Esophagus squamous epithelium (tissue), 5 donors: ENCODE data around the gene MEGF6. TPM values are rescaled to one million over a fixed set of nuclear protein-coding genes. Genes with fewer than 3 reads are reported as not detected.

ENCODE experiments used
- DNase-seq: peaks from one replicate; lab custom pipeline; 2025; lab: John Stamatoyannopoulos, UW
- H3K27ac ChIP-seq, 4 donors: fragments of 200-600 bp; sonication (generic); one replicate each; pipeline ENCODE4 v1.5.1; 2016 to 2019; ENCODE audit warnings: mild to moderate bottlenecking in 1 of 4
- H3K27me3 ChIP-seq, 4 donors: fragments of 200-600 bp; sonication (generic); 1 replicate in 3 of 4; 2 replicates in 1 of 4; pipeline versions ENCODE4 v1.5.1 to v1.6.0; 2017 to 2021; ENCODE audit warnings: antibody characterized with exemption in 1 of 4
- H3K36me3 ChIP-seq, 3 donors: fragments of 200-600 bp; sonication (generic); one replicate each; pipeline ENCODE4 v1.5.1; 2016 to 2019
- H3K4me1 ChIP-seq, 3 donors: fragments of 200-600 bp; sonication (generic); one replicate each; pipeline ENCODE4 v1.5.1; 2017 to 2019
- H3K4me3 ChIP-seq, 4 donors: fragments of 200-600 bp; sonication (generic); 1 replicate in 3 of 4; 2 replicates in 1 of 4; pipeline ENCODE4 v1.5.1; 2016 to 2019; ENCODE audit warnings: mild to moderate bottlenecking in 2 of 4, moderate library complexity in 1 of 4
- H3K9me3 ChIP-seq, 3 donors: fragments of 200-600 bp; sonication (generic); one replicate each; pipeline ENCODE4 v1.5.1; 2016 to 2019
- POLR2A ChIP-seq, 4 donors: fragments of 450-650 bp; IDR thresholded peaks; one replicate each; pipeline ENCODE4 v1.6.1; 2017; ENCODE audit warnings: antibody characterized with exemption in 4 of 4, mild to moderate bottlenecking in 4 of 4, moderate library complexity in 3 of 4
- WGBS, 2 donors: methylation state at CpG; one replicate each; pipeline ENCODE4 v1.1.5; 2018; 5-methylcytosine and 5-hydroxymethylcytosine counted together
- intact Hi-C: fragments of 100-400 bp; cut with DNase I; formaldehyde crosslinking; loops from one replicate; pipeline ENCODE4 v1.15.0; 2022
- total RNA-seq, 4 donors: library from RNA; depleted of rRNA; stranded (reverse); fragments of >200 nt; gene quantifications; one replicate each; pipeline ENCODE4 v1.1.0, GENCODE V29; 2016
- TF ChIP-seq, protein P1 (sequence below), 6 experiments: fragments of 450-650 bp in 4 of 6; fragments of 200-600 bp in 2 of 6; sonication (generic) in 2 of 6; IDR thresholded peaks; one replicate each; pipeline ENCODE4 v1.5.1; 2016 to 2019; ENCODE audit warnings: antibody characterized with exemption in 6 of 6, mild to moderate bottlenecking in 4 of 6, moderate library complexity in 4 of 6
- donor health status: DM: yes; HTN: yes; CAD: no.

Gene MEGF6
- total RNA-seq, 4 donors from 2014 or later = 8.8 to 27.1 (median 16.8) TPM

DNA sequence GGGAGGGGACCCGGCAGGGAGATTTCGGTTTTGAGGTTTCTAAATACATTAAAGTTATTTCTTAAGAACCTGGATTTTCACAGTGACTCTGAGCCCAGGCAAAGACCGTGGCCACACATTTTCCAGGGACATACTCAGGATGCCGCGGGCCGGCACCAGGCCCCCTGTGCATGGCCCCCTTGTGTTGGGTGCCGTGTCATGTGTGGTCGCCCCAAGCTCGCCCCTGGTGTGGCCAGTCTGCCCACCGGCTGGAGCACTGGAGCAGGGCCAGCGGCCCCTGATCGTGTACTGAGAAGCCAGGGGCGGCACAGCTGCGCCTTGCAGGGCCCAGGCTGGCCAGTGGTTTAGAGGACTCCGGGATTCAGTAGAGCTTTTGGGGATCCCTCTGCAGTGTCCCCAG lies 130.3 kb downstream of the MEGF6 start:
- Histone ChIP-seq H3K4me1 (peaks cover 14 to 36% (median 18%) of the 10 kb centered on the region in 3 donors), H3K36me3 (peaks cover 0 to 21% (median 0%) of the 10 kb centered on the region in 3 donors), H3K9me3 (no peaks in the 10 kb centered on the region), H3K27me3 (peaks cover 0 to 11% (median 0%) of the 10 kb centered on the region in 4 donors), H3K4me3 (no peak overlapping the region), H3K27ac (no peak overlapping the region)
- DNase-seq = no peak
- no peak for TF ChIP-seq POLR2A (IDR thresholded peaks at IDR 0.05)
- TF ChIP-seq, protein P1, sequence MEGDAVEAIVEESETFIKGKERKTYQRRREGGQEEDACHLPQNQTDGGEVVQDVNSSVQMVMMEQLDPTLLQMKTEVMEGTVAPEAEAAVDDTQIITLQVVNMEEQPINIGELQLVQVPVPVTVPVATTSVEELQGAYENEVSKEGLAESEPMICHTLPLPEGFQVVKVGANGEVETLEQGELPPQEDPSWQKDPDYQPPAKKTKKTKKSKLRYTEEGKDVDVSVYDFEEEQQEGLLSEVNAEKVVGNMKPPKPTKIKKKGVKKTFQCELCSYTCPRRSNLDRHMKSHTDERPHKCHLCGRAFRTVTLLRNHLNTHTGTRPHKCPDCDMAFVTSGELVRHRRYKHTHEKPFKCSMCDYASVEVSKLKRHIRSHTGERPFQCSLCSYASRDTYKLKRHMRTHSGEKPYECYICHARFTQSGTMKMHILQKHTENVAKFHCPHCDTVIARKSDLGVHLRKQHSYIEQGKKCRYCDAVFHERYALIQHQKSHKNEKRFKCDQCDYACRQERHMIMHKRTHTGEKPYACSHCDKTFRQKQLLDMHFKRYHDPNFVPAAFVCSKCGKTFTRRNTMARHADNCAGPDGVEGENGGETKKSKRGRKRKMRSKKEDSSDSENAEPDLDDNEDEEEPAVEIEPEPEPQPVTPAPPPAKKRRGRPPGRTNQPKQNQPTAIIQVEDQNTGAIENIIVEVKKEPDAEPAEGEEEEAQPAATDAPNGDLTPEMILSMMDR (IDR thresholded peaks at IDR 0.05) = no peak
- 49 to 74% methylated on average over 3 to 4 of the region's 15 CpGs for WGBS, 2 donors
- intact Hi-C loops = no loop called here

DNA sequence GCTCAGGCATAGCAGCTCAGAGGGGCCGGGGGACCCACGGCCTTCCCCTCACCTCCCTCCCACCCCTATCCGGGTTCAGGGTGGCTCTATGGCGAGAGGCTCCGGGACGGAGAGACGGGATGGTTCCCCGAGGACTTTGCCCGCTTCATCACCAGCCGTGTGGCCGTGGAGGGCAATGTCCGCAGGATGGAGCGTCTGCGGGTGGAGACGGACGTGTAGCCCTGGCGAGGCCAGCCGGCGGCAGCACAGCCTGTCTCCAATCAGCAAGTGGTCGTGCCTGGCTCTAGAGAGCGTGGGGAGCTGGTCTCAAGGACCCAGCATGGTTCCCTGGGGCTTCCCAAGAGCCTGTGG lies 131.0 kb downstream of the MEGF6 start:
- TF ChIP-seq, protein P1 (IDR thresholded peaks at IDR 0.05) = no peak
- no peak for TF ChIP-seq POLR2A (IDR thresholded peaks at IDR 0.05)
- Histone ChIP-seq H3K27ac (no peak overlapping the region), H3K4me3 (no peak overlapping the region), H3K4me1 (peaks cover 14 to 36% (median 18%) of the 10 kb centered on the region in 3 donors), H3K9me3 (no peaks in the 10 kb centered on the region), H3K27me3 (peaks cover 0 to 14% (median 0%) of the 10 kb centered on the region in 4 donors), H3K36me3 (peaks cover 0 to 24% (median 0%) of the 10 kb centered on the region in 3 donors)
- intact Hi-C loops = no loop called here
- WGBS, 2 donors = no CpG with 5 or more reads among the region's 21 CpGs
- no peak for DNase-seq

DNA sequence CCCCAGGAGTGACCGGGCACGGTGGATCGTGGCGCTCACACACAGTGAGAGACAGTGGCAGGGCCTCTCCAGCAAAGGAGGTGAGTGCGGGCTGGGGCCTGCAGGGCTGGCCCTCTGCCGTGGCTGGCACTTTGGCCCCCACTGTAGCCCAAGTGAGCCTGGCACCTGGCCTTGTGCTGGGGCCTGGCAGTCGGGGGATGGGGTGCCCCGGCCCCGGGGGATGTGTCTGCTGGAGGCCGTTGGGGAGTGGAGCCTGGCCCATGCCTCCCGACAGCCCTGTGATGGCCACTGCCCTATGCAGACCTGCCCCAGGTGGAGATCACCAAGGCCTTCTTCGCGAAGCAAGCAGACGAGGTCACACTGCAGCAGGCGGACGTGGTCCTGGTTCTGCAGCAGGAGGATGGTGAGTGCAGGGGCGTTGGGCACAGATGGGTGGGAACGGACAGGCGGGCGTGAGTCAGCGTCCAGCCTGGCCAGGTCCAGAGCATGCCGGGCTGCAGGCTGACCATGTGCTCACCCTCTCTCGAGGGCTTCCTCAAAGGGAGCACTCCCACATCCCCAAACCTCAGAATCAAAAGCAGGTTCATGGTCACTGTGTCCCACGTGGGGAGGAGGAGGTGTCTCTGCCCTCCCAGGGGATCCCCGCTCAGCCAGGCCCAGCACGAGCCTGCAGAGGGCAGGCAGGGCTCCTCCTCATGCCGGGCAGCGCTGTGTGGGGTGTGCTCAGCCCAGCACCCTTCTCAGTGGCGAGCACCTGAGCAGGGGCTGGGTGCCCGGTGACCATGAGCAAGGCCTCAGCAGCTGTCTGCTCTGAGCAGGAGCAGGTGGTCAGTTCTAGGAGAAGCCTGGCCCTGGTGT lies 131.6 kb downstream of the MEGF6 start:
- no peaks in the 10 kb centered on the region for H3K9me3 ChIP-seq
- 87% methylated on average over 7 of the region's 30 CpGs; no CpG with 5 or more reads in 1 of the 2 donors for WGBS, 2 donors
- TF ChIP-seq POLR2A (IDR thresholded peaks at IDR 0.05) = no peak
- TF ChIP-seq, protein P1 (IDR thresholded peaks at IDR 0.05) = no peak

DNA sequence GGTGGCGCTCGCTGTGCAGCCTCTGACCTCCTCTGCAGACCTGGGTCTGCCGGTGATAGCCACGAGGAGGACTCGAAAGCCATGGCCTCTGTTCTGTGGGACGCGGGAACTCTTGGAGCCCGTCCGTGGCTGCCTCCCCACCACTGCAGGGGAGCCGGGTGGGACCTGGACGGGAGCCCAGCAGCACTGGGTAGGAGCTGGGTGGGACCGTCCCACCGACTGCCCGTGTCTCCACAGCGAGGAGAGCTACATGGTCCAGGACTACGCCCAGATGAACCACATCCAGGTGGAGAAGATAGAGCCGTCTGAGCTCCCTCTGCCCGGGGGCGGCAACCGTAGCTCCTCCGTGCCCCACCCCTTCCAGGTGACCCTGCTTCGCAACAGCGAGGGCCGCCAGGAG lies 133.1 kb downstream of the MEGF6 start:
- DNase-seq = no peak
- intact Hi-C loops = no loop called here
- 83 to 100% methylated on average over 1 to 2 of the region's 24 CpGs for WGBS, 2 donors

More for the DNA sequence above, 131.6 kb downstream of the MEGF6 start:
- Histone ChIP-seq H3K4me1 (peaks cover 14 to 36% (median 18%) of the 10 kb centered on the region in 3 donors), H3K27ac (no peak overlapping the region), H3K27me3 (peaks cover 0 to 14% (median 0%) of the 10 kb centered on the region in 4 donors), H3K36me3 (peaks cover 0 to 24% (median 0%) of the 10 kb centered on the region in 3 donors), H3K4me3 (no peak overlapping the region)
- no peak for DNase-seq
- intact Hi-C loops = no loop called here

More for the DNA sequence above, 133.1 kb downstream of the MEGF6 start:
- Histone ChIP-seq H3K4me1 (peaks cover 20 to 44% (median 23%) of the 10 kb centered on the region in 3 donors), H3K27me3 (peaks cover 0 to 10% (median 0%) of the 10 kb centered on the region in 4 donors), H3K9me3 (no peaks in the 10 kb centered on the region), H3K4me3 (no peak overlapping the region), H3K27ac (no peak overlapping the region), H3K36me3 (peaks cover 0 to 24% (median 0%) of the 10 kb centered on the region in 3 donors)
- TF ChIP-seq, protein P1 (IDR thresholded peaks at IDR 0.05) = no peak
- no peak for TF ChIP-seq POLR2A (IDR thresholded peaks at IDR 0.05)
